Fibroblast of mammary gland (primary cell): ENCODE data around the gene GLRA3.

Experiments
- DNase-seq: peaks from one replicate; pipeline ENCODE4 v3.0.0-alpha.2; 2010; ENCODE audit warnings: low read depth
- H3K4me3 ChIP-seq: 2 replicates; pipeline ENCODE4 v1.5.1; 2011; ENCODE audit warnings: low read depth, mild to moderate bottlenecking, low read length, moderate library complexity; ENCODE audit not compliant: control insufficient read depth
- TF ChIP-seq, protein P1 (sequence below): conservative IDR thresholded peaks from 2 replicates; pipeline ENCODE4 v1.5.1; 2011; ENCODE audit warnings: low read depth, low read length, inconsistent platforms; ENCODE audit not compliant: control insufficient read depth, insufficient read depth

Gene GLRA3

DNA sequence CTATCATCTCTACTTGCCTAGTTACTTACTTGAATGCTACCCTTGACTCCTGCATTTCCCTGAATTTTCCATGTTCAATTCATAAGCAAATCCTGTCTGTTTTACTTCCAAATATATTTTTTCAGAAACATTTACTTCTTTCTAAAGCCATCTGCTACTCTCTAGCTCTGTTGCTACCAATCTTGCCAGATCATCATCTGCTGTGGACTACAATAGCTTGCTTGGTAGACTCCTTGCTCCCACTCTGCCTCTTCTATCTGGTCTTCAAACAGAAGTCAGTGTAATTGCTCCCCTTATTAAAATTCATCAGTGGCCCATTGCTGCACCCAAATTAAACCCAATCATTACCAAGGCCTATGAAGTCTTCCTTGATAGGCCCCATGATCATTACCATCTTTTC is 155.2 kb downstream of the GLRA3 start:
- no peak overlapping the region for H3K4me3 ChIP-seq
- no peak for DNase-seq
- TF ChIP-seq, protein P1, sequence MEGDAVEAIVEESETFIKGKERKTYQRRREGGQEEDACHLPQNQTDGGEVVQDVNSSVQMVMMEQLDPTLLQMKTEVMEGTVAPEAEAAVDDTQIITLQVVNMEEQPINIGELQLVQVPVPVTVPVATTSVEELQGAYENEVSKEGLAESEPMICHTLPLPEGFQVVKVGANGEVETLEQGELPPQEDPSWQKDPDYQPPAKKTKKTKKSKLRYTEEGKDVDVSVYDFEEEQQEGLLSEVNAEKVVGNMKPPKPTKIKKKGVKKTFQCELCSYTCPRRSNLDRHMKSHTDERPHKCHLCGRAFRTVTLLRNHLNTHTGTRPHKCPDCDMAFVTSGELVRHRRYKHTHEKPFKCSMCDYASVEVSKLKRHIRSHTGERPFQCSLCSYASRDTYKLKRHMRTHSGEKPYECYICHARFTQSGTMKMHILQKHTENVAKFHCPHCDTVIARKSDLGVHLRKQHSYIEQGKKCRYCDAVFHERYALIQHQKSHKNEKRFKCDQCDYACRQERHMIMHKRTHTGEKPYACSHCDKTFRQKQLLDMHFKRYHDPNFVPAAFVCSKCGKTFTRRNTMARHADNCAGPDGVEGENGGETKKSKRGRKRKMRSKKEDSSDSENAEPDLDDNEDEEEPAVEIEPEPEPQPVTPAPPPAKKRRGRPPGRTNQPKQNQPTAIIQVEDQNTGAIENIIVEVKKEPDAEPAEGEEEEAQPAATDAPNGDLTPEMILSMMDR, result no peak

DNA sequence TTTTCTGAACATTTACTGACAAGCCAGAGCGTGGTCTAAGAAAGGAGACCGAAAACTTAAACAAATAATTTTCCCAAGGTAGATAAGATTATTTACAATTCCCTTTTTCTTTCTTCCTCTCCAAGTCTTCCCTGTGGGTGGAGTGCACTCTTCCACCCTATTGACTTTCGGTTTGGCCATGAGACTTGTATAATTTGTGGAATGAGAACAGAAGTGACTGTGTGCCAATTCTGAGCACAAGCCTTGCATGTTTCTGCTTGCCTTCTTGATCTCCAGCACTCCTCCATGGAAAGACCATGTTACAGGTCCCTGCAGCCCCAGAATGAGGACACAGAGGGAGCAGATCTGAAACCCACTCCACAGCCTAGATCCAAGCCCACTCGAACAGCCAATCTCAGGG is 156.8 kb downstream of the GLRA3 start:
- no peak for DNase-seq
- TF ChIP-seq, protein P1, result no peak
- H3K4me3 ChIP-seq, result no peak overlapping the region

DNA sequence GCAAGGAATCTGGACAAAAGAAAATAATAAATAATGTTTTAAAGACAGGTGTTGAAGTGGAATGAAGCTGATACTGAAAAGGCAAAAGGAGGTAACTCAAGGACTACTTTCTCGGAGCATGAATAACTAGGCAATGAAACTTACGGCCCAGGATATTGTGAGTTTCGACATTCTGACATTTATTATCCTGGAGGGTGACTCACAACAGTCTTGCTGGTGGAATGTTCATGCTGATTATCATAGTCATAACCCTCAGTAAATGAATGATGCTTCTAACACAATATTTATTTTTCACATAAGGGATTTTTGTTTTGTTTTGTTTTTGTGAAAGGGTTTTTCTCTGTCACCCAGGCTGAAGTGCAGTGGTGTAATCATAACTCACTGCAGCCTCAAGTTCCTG is 159.8 kb downstream of the GLRA3 start:
- DNase-seq, result peak; percentile 93
- H3K4me3 ChIP-seq, result no peak overlapping the region
- TF ChIP-seq, protein P1, result no peak

DNA sequence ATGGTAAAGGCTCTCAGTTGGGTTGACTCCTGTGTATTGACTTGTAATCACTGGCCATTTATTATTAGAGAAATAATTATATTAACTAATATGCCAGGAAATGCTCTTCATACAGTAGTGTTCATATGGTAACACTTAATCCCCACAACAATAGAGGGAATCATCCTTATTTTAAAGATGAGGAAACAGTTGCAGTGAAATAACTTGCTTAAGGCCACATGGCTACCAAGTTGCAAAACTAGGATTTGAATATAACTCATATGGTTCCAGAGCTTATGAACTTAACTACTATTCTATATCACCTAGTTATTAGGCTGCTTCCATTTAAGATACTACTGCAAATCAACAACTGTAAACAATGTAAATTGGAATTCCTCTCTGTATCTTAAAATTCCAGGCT is 163.2 kb downstream of the GLRA3 start:
- H3K4me3 ChIP-seq, result no peak overlapping the region
- TF ChIP-seq, protein P1, result no peak
- DNase-seq, result no peak

DNA sequence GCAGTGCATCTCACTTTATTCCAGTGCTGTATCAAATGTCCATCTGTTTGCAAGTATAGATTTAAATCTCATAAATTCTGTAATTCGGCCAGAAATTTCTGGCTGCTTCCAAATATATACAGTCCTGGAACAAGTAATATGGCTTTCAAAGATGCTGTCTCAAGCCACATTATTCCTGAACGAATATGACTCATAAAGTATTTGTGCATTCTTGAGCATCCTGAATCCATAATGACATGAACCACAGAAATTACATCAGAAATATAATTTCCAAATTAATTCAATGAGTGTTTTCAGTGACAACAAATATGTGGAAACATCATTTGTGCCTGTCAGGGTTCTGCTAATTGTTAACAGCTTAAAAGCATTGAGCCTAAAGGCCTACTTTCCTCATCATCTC is 165.8 kb downstream of the GLRA3 start:
- TF ChIP-seq, protein P1, result no peak
- no peak overlapping the region for H3K4me3 ChIP-seq
- peak; percentile 44 for DNase-seq

DNA sequence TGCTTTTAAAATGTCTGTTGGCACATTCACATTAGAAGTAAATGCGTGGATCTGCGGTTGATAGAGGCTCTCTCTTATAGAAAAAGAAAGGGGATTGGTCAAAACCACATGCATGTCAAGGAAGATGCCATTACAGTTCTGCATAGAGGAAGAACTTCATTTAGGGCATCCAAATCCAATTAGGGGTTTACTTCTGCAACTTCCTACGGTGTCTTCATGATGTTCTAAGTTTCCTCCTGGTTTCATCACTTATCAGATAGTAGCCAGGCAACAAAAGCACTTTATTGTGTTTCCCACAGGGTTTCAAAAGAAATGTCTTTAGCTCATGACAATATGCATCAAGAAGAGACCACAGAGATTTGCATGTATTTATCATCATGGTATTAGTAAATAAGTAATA is 170.8 kb downstream of the GLRA3 start:
- TF ChIP-seq, protein P1, result no peak
- no peak for DNase-seq
- no peak overlapping the region for H3K4me3 ChIP-seq

DNA sequence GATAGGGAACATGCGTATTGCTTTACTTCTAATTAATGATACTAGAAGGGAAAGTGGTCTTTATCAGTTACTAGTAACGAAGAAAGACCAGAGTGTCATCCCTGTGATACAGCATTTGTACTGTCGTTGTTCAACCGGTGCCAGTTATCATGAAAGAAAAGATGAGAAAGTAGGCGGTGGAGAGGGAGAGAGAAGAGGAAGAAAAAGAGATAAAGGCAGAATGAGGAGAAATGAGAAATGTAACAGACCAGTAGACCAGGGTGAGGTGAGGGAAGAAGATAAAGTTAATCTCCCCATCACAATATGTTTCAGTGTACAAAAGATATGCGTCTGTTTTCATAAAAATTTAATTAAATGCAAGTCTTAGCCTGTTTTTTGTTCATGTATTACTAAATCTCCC is 171.6 kb downstream of the GLRA3 start:
- TF ChIP-seq, protein P1, result no peak
- no peak for DNase-seq

More for the DNA sequence above, 171.6 kb downstream of the GLRA3 start:
- H3K4me3 ChIP-seq, result no peak overlapping the region
